ENCODE results near the gene MTOR. TPM values are rescaled to one million over a fixed set of nuclear protein-coding genes. Genes with fewer than 3 reads are reported as not detected.

MTOR gene
- total and polyA plus RNA-seq, 2 donors (not counting 3 experiments of a cell fraction or from before 2014, with no cell fraction given): 33.5 to 50.4 TPM

DNA sequence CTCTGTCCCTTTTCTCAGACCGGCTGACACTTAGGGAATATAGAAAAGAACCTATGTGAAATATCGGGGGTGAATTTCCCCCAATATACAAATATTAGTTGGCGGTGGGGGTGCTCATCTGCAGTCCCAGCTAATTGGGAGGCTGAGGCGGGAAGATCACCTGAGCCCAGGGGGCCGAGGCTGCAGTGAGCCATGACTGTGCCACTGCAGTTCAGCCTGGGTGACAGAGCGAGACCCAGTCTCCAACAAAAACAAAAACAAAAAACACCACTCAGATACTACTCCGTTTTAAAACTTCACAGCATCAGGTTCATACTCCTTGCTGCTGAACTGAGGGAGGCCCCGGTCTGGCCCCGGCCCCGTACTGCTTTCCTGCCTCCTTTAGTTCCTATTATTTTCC is 156.8 kb downstream of the MTOR start:
- Histone ChIP-seq H3K79me2 (ENCODE audit: control insufficient read depth, insufficient read depth, low read length) (no peaks in the 10 kb centered on the region), H4K20me1 (replicated peaks; ENCODE audit: control insufficient read depth, extremely low read depth, insufficient read depth, low read length) (no peaks in the 10 kb centered on the region), H3K9ac (replicated peaks; ENCODE audit: extremely low read depth, insufficient read depth, low read length) (no peak overlapping the region), H3K4me3 (replicated peaks in 1 of 3; ENCODE audit: insufficient read depth in 1 of 3, low read depth in 1 of 3, low read length in 3 of 3) (no peak overlapping the region), H3K4me1 (ENCODE audit: control insufficient read depth, extremely low read depth, insufficient read depth, low read length) (no peaks in the 10 kb centered on the region), H3K27me3 (ENCODE audit: control insufficient read depth in 2 of 2, insufficient read depth in 2 of 2, low read length in 2 of 2) (no peaks in the 10 kb centered on the region), H3K9me1 (replicated peaks; ENCODE audit: control insufficient read depth, extremely low read depth, insufficient read depth, low read length) (no peaks in the 10 kb centered on the region), H3K36me3 (ENCODE audit: control insufficient read depth in 2 of 2, extremely low read depth in 1 of 2, insufficient read depth in 2 of 2, low read length in 2 of 2) (peaks cover 9 to 13% of the 10 kb centered on the region in 2 experiments), H3K9me3 (replicated peaks; ENCODE audit: control insufficient read depth, insufficient read depth, low read length) (no peaks in the 10 kb centered on the region), H2AFZ (ENCODE audit: low read depth, low read length) (no peak overlapping the region), H3K4me2 (ENCODE audit: insufficient read depth, low read length) (no peak overlapping the region), H3K27ac (ENCODE audit: insufficient read depth, low read depth, low read length) (no peak overlapping the region)
- CTCF ChIA-PET: no interaction called here
- TF ChIP-seq JUN (IDR thresholded peaks at IDR 0.05; ENCODE audit: borderline replicate concordance, insufficient read depth, insufficient read length, low read depth) (no peak), POLR2A (IDR thresholded peaks at IDR 0.05; ENCODE audit: low read depth, low read length) (no peak), EZH2 (IDR thresholded peaks at IDR 0.05; ENCODE audit: borderline replicate concordance, low read depth, low read length, severe bottlenecking) (no peak), FOS (IDR thresholded peaks at IDR 0.05; ENCODE audit: borderline replicate concordance, insufficient read depth, low read length) (no peak), GATA2 (IDR thresholded peaks at IDR 0.05; ENCODE audit: insufficient read depth, insufficient read length, low read depth, low read length) (no peak), MYC (IDR thresholded peaks at IDR 0.05; ENCODE audit: low read depth, low read length) (no peak)
- TF ChIP-seq, protein P1, sequence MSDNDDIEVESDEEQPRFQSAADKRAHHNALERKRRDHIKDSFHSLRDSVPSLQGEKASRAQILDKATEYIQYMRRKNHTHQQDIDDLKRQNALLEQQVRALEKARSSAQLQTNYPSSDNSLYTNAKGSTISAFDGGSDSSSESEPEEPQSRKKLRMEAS (IDR thresholded peaks at IDR 0.05; ENCODE audit: insufficient read depth, insufficient read length): no peak
- TF ChIP-seq, protein P2, sequence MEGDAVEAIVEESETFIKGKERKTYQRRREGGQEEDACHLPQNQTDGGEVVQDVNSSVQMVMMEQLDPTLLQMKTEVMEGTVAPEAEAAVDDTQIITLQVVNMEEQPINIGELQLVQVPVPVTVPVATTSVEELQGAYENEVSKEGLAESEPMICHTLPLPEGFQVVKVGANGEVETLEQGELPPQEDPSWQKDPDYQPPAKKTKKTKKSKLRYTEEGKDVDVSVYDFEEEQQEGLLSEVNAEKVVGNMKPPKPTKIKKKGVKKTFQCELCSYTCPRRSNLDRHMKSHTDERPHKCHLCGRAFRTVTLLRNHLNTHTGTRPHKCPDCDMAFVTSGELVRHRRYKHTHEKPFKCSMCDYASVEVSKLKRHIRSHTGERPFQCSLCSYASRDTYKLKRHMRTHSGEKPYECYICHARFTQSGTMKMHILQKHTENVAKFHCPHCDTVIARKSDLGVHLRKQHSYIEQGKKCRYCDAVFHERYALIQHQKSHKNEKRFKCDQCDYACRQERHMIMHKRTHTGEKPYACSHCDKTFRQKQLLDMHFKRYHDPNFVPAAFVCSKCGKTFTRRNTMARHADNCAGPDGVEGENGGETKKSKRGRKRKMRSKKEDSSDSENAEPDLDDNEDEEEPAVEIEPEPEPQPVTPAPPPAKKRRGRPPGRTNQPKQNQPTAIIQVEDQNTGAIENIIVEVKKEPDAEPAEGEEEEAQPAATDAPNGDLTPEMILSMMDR (IDR thresholded peaks at IDR 0.05; ENCODE audit: extremely low read depth in 1 of 2, insufficient read depth in 1 of 2, low read depth in 1 of 2, low read length in 2 of 2): no peak
- FAIRE-seq (no peak), DNase-seq (ENCODE audit: low read depth, low spot score) (no peak)
- dilution Hi-C loops (cut with MboI; ENCODE audit: extremely low pct_ligation_motif_present, low sequenced_read_pairs) (no loop called here), intact Hi-C loops (cut with micrococcal nuclease) (no loop called here)
- BruUV-seq (replicated peaks): no TSS peak
- POLR2A ChIA-PET: no interaction called here

All from endothelial cell of umbilical vein (primary cell).